ENCODE results near the gene CACHD1. TPM values are rescaled to one million over a fixed set of nuclear protein-coding genes. Genes with fewer than 3 reads are reported as not detected.

Gene CACHD1
- total and polyA plus RNA-seq, 9 of the 15 experiments (the other 6 are each of a cell fraction or from before 2014, with no cell fraction given) = 0.07 TPM; not detected in 8

DNA sequence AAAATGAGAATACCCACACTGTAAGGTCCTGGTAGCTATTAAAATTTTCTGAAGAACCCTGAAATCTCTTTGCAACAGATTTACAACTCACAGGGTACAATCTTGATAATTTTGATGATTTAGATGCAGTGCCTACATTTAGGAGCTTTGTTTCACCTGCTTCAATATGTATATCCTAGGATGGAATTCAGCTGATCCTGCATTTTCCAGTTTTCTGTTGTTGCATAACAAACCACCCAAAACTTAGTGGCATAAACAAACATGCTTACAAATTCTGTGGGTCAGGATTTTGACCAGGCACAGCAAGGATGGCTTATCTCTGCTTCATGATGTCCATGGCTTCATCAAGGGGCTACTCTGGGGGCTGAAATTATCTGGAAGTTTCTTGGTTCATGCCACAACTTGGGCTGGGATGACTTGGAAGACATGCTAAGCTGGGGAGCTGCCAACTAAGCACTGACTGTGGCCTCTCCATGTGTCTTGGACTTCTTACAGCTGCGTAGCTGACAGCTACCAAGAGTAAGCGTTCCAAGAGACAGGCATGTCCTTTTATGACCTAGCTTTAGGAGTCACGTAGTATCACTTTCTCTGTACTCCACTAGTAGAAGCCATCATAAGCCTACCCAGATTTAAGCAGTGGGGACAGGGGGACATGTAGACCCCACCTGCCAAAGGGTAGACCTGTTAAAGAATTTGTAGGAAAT, 108.5 kb downstream of the CACHD1 start (continued):
- TF ChIP-seq ARHGAP35 (IDR thresholded peaks at IDR 0.05; ENCODE audit: partially characterized antibody) = no peak
- no peak for TF ChIP-seq STAT5A (IDR thresholded peaks at IDR 0.05; ENCODE audit: borderline replicate concordance, low read length)
- TF ChIP-seq, protein P1, sequence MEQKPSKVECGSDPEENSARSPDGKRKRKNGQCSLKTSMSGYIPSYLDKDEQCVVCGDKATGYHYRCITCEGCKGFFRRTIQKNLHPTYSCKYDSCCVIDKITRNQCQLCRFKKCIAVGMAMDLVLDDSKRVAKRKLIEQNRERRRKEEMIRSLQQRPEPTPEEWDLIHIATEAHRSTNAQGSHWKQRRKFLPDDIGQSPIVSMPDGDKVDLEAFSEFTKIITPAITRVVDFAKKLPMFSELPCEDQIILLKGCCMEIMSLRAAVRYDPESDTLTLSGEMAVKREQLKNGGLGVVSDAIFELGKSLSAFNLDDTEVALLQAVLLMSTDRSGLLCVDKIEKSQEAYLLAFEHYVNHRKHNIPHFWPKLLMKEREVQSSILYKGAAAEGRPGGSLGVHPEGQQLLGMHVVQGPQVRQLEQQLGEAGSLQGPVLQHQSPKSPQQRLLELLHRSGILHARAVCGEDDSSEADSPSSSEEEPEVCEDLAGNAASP (IDR thresholded peaks at IDR 0.05) = no peak
- no peak for TF ChIP-seq MTF1 (CRISPR knock-in tag; IDR thresholded peaks at IDR 0.05; ENCODE audit: borderline replicate concordance)

DNA sequence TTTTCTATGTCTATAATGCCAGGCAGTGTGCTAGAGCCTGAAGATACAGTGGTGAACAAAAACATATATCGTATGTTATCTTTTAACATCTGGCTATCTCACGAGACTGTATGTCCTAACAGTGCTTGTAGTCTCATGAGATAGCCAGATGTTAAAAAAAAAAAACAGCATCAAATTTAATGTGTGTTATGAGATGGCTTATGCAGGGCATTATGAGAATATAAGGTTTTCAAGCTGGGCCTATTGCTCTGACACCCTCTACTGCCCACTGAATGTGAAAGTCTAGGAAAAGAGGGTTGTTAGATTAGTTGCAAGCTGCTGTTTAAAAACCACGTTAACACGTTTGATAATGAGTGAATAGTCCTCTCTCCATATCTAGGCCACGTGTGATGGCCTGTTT, 109.8 kb downstream of the CACHD1 start:
- Histone ChIP-seq H3K4me3 (no peak overlapping the region), H2AFZ (ENCODE audit: low read depth, low read length) (no peak overlapping the region), H3K4me1 (replicated peaks in 1 of 2; ENCODE audit: control insufficient read depth in 2 of 2, insufficient read depth in 2 of 2, low read length in 2 of 2) (no peaks in the 10 kb centered on the region), H3K9ac (ENCODE audit: insufficient read depth in 1 of 2, low read depth in 2 of 2, low read length in 2 of 2) (no peak overlapping the region), H4K20me1 (replicated peaks; ENCODE audit: control insufficient read depth, insufficient read depth, low read length) (no peaks in the 10 kb centered on the region), H3K9me1 (ENCODE audit: control insufficient read depth, insufficient read depth, low read length) (no peaks in the 10 kb centered on the region), H3K27me3 (ENCODE audit: control insufficient read depth in 2 of 2, insufficient read depth in 2 of 2, low read length in 2 of 2) (no peaks in the 10 kb centered on the region), H3K36me3 (ENCODE audit: control insufficient read depth, insufficient read depth, low read length) (no peaks in the 10 kb centered on the region), H3K27ac (ENCODE audit: extremely low read depth, low read depth, low read length) (no peak overlapping the region), H3K4me2 (ENCODE audit: insufficient read depth, low read length) (no peak overlapping the region), H3K79me2 (ENCODE audit: control insufficient read depth, insufficient read depth, low read length) (no peaks in the 10 kb centered on the region), H3K9me3 (replicated peaks; ENCODE audit: control insufficient read depth, insufficient read depth, low read depth, low read length) (no peaks in the 10 kb centered on the region)
- 0% methylated on average over 5 of the region's 5 CpGs for WGBS (ENCODE audit: insufficient coverage, low coverage, missing lambda C conversion rate)
- DNase-seq (ENCODE audit: extremely low read depth in 1 of 4, low spot score in 3 of 4) = no peak
- ATAC-seq = no peak
- POLR2A ChIA-PET = interaction anchor here (0.6 kb wide), 1 partner anchor 1123 kb away, joined by 3 read pairs; no protein-coding TSS in a partner anchor
- BruUV-seq (replicated peaks) = no TSS peak
- no peak for FAIRE-seq
- intact Hi-C loops (cut with micrococcal nuclease) = no loop called here
- CTCF ChIA-PET (ENCODE audit: low intra/inter-chr PET ratio) = no interaction called here
- in situ Hi-C loops (cut with MboI) = no loop called here
- TF ChIP-seq, protein P2, sequence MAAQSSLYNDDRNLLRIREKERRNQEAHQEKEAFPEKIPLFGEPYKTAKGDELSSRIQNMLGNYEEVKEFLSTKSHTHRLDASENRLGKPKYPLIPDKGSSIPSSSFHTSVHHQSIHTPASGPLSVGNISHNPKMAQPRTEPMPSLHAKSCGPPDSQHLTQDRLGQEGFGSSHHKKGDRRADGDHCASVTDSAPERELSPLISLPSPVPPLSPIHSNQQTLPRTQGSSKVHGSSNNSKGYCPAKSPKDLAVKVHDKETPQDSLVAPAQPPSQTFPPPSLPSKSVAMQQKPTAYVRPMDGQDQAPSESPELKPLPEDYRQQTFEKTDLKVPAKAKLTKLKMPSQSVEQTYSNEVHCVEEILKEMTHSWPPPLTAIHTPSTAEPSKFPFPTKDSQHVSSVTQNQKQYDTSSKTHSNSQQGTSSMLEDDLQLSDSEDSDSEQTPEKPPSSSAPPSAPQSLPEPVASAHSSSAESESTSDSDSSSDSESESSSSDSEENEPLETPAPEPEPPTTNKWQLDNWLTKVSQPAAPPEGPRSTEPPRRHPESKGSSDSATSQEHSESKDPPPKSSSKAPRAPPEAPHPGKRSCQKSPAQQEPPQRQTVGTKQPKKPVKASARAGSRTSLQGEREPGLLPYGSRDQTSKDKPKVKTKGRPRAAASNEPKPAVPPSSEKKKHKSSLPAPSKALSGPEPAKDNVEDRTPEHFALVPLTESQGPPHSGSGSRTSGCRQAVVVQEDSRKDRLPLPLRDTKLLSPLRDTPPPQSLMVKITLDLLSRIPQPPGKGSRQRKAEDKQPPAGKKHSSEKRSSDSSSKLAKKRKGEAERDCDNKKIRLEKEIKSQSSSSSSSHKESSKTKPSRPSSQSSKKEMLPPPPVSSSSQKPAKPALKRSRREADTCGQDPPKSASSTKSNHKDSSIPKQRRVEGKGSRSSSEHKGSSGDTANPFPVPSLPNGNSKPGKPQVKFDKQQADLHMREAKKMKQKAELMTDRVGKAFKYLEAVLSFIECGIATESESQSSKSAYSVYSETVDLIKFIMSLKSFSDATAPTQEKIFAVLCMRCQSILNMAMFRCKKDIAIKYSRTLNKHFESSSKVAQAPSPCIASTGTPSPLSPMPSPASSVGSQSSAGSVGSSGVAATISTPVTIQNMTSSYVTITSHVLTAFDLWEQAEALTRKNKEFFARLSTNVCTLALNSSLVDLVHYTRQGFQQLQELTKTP (IDR thresholded peaks at IDR 0.05; ENCODE audit: low read depth in 1 of 2, partially characterized antibody in 2 of 2) = no peak
- TF ChIP-seq, protein P3, sequence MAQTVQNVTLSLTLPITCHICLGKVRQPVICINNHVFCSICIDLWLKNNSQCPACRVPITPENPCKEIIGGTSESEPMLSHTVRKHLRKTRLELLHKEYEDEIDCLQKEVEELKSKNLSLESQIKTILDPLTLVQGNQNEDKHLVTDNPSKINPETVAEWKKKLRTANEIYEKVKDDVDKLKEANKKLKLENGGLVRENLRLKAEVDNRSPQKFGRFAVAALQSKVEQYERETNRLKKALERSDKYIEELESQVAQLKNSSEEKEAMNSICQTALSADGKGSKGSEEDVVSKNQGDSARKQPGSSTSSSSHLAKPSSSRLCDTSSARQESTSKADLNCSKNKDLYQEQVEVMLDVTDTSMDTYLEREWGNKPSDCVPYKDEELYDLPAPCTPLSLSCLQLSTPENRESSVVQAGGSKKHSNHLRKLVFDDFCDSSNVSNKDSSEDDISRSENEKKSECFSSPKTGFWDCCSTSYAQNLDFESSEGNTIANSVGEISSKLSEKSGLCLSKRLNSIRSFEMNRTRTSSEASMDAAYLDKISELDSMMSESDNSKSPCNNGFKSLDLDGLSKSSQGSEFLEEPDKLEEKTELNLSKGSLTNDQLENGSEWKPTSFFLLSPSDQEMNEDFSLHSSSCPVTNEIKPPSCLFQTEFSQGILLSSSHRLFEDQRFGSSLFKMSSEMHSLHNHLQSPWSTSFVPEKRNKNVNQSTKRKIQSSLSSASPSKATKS (CRISPR knock-in tag; IDR thresholded peaks at IDR 0.05) = no peak
- TF ChIP-seq POLR3G (IDR thresholded peaks at IDR 0.05; ENCODE audit: extremely low read depth, insufficient read length, insufficient replicate concordance) = no peak
- no peak for TF ChIP-seq ZC3H4 (CRISPR knock-in tag; IDR thresholded peaks at IDR 0.05; ENCODE audit: borderline replicate concordance)
- no peak for TF ChIP-seq TAL1 (IDR thresholded peaks at IDR 0.05)
- no peak for TF ChIP-seq JUND (IDR thresholded peaks at IDR 0.05; ENCODE audit: borderline replicate concordance, low read depth, low read length)
- no peak for TF ChIP-seq JUND (tag; IDR thresholded peaks at IDR 0.05; ENCODE audit: borderline replicate concordance, low read depth, low read length)
- no peak for TF ChIP-seq SIN3A (IDR thresholded peaks at IDR 0.05; ENCODE audit: borderline replicate concordance in 2 of 2, control insufficient read depth in 1 of 2, low read depth in 2 of 2, low read length in 2 of 2)
- TF ChIP-seq ZFX (CRISPR knock-in tag; IDR thresholded peaks at IDR 0.05) = no peak

Data from K562 (cell line).